A673 (cell line): ENCODE measurements around the gene GRID2. TPM values are rescaled to one million over a fixed set of nuclear protein-coding genes. Genes with fewer than 3 reads are reported as not detected.
A peak's percentile ranks its signal among the peaks of the same experiment; 100 is the strongest.

Experiments used
- BruUV-seq: library from RNA; stranded (reverse); fragments of 400-500 nt; replicated peaks from 2 replicates; lab custom pipeline; 2021; lab: Mats Ljungman, UMichigan
- CTCF ChIA-PET: fragments of 300-600 bp; sonication (Branson Sonifier 250); formaldehyde crosslinking; loops from one replicate; lab custom pipeline; 2022; ENCODE audit warnings: antibody characterized with exemption; lab: Charles Lee
- POLR2A ChIA-PET: fragments of 300-600 bp; sonication (Branson Sonifier 250); formaldehyde crosslinking; loops from one replicate; lab custom pipeline; 2022; ENCODE audit warnings: antibody characterized with exemption; ENCODE audit not compliant: low non-redundant PET; lab: Charles Lee
- DNase-seq: peaks from one replicate; pipeline ENCODE4 v3.0.0-alpha.2; 2015; ENCODE audit warnings: low spot score
- H3K27ac ChIP-seq: fragments of 200-600 bp; sonication (generic); 2 replicates; pipeline ENCODE4 v1.5.1; 2016; ENCODE audit warnings: mixed run types, low read depth, mild to moderate bottlenecking, mixed read lengths, antibody characterized with exemption, low read length; ENCODE audit not compliant: poor library complexity, severe bottlenecking
- H3K27me3 ChIP-seq: fragments of 200-600 bp; sonication (generic); replicated peaks from 2 replicates; pipeline ENCODE4 v1.6.1; 2017; ENCODE audit warnings: mixed run types, low read depth, mild to moderate bottlenecking, mixed read lengths, antibody characterized with exemption, low read length; ENCODE audit not compliant: insufficient read depth, poor library complexity
- H3K36me3 ChIP-seq: fragments of 200-600 bp; sonication (generic); 2 replicates; pipeline ENCODE4 v1.6.1; 2016; ENCODE audit warnings: mixed run types, mild to moderate bottlenecking, mixed read lengths, antibody characterized with exemption, low read length; ENCODE audit not compliant: insufficient read depth, poor library complexity, severe bottlenecking
- H3K4me1 ChIP-seq: fragments of 200-600 bp; sonication (generic); 2 replicates; pipeline ENCODE4 v1.6.1; 2017; ENCODE audit warnings: mixed run types, mild to moderate bottlenecking, mixed read lengths, antibody characterized with exemption, low read length; ENCODE audit not compliant: insufficient read depth, poor library complexity, severe bottlenecking
- H3K4me3 ChIP-seq: fragments of 200-600 bp; sonication (generic); 2 replicates; pipeline ENCODE4 v1.5.1; 2016; ENCODE audit warnings: low read depth, mixed run types, mild to moderate bottlenecking, mixed read lengths, low read length; ENCODE audit not compliant: poor library complexity, severe bottlenecking
- H3K9me3 ChIP-seq: fragments of 200-600 bp; sonication (generic); 2 replicates; pipeline ENCODE4 v1.6.1; 2016; ENCODE audit warnings: mixed run types, low read depth, mild to moderate bottlenecking, mixed read lengths, antibody characterized with exemption, low read length; ENCODE audit not compliant: poor library complexity, severe bottlenecking
- EZH2 ChIP-seq: fragments of 200-600 bp; sonication (generic); IDR thresholded peaks from 2 replicates; pipeline ENCODE4 v1.6.1; 2017; ENCODE audit warnings: borderline replicate concordance, low read depth, mild to moderate bottlenecking, mixed read lengths, antibody characterized with exemption, low read length; ENCODE audit not compliant: poor library complexity, severe bottlenecking
- intact Hi-C: fragments of 100-400 bp; cut with micrococcal nuclease; formaldehyde crosslinking; loops from one replicate; pipeline ENCODE4 v1.10.0; 2022; ENCODE audit not compliant: unreplicated experiment
- total RNA-seq: library from RNA; stranded (reverse); gene quantifications from 2 replicates; pipeline ENCODE4 v1.2.3, GENCODE V29; 2021
- TF ChIP-seq, protein P1 (sequence below): fragments of 300-800, 200-600 bp; sonication (generic); conservative IDR thresholded peaks from 2 replicates; pipeline ENCODE4 v1.5.1; 2017; ENCODE audit warnings: low read depth, mild to moderate bottlenecking, antibody characterized with exemption, low read length, moderate library complexity, mixed read lengths

The GRID2 gene
- total RNA-seq, 1 experiment from 2014 or later, result not detected

DNA sequence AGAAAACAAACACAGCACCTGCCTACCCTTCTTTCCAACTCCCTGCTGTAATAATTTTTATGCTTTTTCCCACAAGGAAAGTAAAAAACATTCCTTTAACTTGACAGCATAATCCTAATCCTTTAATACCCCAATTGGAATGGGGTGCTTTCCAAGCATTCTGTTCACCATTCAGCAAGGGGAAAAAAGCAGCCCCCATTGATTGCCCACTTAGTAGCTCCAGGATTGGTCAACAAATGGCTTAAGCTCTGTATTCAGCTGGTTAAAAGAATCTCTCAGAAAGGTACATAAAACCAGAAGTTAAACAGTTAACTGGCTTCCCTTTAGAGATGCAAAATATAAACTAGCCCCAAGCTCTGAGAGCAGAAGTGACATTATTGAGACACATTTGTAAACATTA is 1330.0 kb downstream of the GRID2 start:
- Histone ChIP-seq H3K36me3 (no peaks in the 10 kb centered on the region), H3K9me3 (no peaks in the 10 kb centered on the region), H3K27me3 (no peaks in the 10 kb centered on the region), H3K4me3 (no peak overlapping the region), H3K27ac (no peak overlapping the region), H3K4me1 (no peaks in the 10 kb centered on the region)
- intact Hi-C loops, result no loop called here
- no TSS peak for BruUV-seq
- POLR2A ChIA-PET, result no interaction called here
- no peak for DNase-seq
- CTCF ChIA-PET, result no interaction called here
- TF ChIP-seq, protein P1, sequence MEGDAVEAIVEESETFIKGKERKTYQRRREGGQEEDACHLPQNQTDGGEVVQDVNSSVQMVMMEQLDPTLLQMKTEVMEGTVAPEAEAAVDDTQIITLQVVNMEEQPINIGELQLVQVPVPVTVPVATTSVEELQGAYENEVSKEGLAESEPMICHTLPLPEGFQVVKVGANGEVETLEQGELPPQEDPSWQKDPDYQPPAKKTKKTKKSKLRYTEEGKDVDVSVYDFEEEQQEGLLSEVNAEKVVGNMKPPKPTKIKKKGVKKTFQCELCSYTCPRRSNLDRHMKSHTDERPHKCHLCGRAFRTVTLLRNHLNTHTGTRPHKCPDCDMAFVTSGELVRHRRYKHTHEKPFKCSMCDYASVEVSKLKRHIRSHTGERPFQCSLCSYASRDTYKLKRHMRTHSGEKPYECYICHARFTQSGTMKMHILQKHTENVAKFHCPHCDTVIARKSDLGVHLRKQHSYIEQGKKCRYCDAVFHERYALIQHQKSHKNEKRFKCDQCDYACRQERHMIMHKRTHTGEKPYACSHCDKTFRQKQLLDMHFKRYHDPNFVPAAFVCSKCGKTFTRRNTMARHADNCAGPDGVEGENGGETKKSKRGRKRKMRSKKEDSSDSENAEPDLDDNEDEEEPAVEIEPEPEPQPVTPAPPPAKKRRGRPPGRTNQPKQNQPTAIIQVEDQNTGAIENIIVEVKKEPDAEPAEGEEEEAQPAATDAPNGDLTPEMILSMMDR, result no peak
- no peak for TF ChIP-seq EZH2

DNA sequence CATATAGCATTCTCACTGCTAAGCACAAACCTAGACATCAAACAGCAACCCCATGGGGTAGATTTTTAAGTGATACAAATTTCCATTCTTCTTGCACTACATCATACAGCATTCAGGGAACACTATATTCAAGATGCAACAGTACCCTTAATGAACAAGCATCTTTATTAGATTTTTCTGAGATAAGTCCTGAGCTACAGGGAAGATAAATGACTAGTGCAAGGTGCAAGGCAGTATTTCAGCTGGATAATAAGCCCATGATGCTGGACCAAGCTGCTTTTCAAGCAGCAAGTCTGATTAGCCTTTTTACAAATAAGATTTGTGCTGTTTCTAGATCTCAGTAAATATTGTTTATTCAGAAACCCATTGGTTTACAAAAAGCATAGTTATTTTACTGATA is 1332.2 kb downstream of the GRID2 start:
- Histone ChIP-seq H3K4me3 (no peak overlapping the region), H3K27me3 (no peaks in the 10 kb centered on the region), H3K36me3 (no peaks in the 10 kb centered on the region), H3K4me1 (no peaks in the 10 kb centered on the region), H3K9me3 (no peaks in the 10 kb centered on the region), H3K27ac (no peak overlapping the region)
- no TSS peak for BruUV-seq
- TF ChIP-seq, protein P1, result no peak
- TF ChIP-seq EZH2, result no peak
- intact Hi-C loops, result no loop called here
- ChIA-PET CTCF (no interaction called here), POLR2A (interaction anchor here (0.6 kb wide), 1 partner anchor 385 kb away, joined by 4 read pairs; no protein-coding TSS in a partner anchor)
- DNase-seq, result peak; percentile 18

DNA sequence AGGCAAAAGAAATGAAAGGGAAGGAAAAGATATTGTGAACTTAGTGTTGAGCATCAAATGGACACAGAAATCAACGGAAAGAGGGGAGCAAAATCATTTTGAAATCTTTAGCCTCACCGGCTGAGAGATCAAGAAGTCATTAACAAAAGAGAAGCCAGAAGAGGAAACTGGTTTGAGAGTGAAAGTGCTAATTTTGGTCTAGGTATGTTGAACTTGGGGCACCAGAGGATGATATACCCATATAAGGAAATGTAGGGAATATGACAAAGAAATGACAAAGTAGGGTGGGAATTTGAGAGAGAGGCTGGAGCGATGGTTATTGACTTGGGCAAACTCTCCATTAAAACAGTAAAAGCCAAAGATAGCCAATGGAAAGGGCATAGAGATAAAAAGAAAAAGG is 1341.4 kb downstream of the GRID2 start:
- no TSS peak for BruUV-seq
- TF ChIP-seq EZH2, result no peak
- TF ChIP-seq, protein P1, result no peak
- Histone ChIP-seq H3K4me1 (no peaks in the 10 kb centered on the region), H3K27ac (no peak overlapping the region), H3K36me3 (no peaks in the 10 kb centered on the region), H3K9me3 (no peaks in the 10 kb centered on the region), H3K27me3 (no peaks in the 10 kb centered on the region), H3K4me3 (no peak overlapping the region)
- DNase-seq, result no peak
- CTCF ChIA-PET, result no interaction called here
- POLR2A ChIA-PET, result no interaction called here
- intact Hi-C loops, result no loop called here
